HG03378 (cell line): Measurements from ENCODE around the gene COX17.

Experiments used
- ATAC-seq: cut with Tn5 transposase; IDR thresholded peaks from one replicate; pipeline ENCODE4 v1.9.1; 2021; ENCODE audit warnings: mild to moderate bottlenecking, moderate library complexity; ENCODE audit not compliant: unreplicated experiment

COX17 gene

DNA sequence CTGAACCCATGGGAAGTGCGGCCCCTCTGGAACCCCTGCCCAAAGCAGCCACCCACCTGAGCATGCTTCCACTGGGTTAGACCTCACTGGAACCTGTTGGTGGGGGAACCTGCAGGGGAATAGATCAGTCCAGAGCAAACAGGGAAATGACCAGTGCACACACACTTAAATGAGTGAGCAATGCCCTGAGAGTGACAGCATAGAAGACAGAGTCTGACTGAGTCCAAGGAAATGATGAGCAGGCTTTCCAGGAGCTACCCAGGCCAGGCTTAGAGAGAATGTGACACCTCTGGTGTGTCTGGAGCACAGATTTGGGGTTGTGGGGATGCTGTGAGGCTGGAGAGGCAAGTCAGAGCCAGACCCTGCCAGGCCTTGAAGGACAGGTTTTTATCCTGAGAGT is 51.0 kb downstream of the COX17 start:
- ATAC-seq: no peak

DNA sequence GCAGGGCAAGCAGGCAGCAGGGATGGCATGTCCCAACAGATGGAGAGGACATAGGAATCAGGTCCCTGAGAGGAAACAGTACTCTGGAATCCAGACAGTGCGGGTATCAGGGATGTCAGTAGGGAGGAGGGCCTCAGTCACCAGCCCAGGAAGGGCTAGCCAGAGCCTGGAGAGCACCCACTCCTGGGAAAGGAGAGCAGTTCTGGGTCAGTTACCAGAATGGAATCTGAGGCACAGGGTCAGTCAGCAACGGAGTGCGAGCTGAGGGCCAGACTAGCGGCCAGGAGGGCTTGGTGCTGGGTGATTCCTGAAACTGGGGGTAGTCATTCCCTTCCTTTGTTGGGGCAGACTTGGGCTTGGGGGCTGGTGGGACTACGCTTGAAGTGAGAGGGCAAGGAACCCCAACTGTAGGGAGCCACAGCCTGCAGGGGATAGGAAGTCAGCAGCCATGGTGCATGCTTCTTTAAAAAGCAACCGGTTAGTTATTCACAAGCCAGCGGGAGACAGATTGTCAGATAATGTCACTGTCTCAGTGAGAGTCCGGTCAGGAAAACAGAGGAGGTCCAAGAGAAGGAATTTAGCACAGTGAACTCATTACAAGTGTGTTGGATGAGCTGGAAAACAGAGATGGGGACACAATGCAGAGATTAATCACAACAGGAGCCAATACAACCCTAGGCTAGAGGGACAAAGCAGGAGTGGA is 51.6 kb downstream of the COX17 start:
- no peak for ATAC-seq

DNA sequence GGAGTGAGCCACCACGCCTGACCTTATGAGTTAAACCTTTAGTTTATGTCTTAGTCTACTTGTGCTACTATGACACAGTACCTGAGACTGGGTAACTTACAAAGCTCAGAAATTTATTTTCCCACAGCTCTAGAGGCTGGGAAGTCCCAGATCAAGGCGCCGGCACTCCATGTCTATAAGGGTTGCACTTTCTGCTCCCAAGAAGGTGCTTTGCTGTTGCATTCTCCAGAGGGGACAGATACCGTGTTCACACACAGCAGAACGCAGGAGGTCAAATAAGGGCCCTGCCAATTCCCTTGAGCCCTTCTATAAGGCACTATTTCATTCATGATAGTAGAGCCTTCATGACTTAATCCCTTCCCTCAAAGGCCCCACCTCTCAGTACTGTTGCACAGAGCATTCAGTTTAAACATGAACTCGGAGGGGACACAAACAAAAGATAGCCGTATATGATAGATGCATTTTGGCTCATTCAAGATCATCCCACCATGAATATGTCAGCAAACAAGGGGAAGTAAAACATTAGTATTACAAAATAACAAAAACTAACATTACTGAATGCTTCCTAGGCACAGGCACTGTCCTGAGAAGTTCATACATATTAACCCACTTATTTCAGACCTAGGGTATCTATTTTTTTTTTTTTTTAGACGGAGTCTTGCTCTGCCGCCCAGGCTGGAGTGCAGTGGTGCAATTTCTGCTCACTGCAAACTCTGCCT is 53.0 kb downstream of the COX17 start:
- no peak for ATAC-seq

DNA sequence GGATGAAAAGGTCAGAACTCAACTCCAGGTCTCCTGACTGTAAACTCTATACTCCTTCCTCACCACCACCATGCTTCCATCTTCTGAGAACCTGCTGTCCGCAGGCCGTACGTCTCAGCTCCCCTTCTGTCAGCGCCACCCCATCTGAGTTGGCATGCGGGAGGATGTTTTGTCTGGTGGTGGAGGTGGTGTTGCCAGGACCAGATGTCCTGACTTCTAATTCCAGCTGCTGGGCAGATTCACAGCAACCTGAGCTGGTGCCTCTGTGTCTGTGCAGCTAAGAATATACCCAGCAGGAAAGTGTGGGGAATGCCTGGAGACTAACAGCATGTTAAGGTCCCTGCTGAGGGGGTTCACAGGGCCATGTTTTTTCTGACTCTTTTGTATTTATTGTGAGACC is 56.3 kb downstream of the COX17 start:
- no peak for ATAC-seq
